ENCODE results near the gene TECPR2.
"Not testable (repeated sequence)": the region's sequence is repeated elsewhere in the genome, so short reads cannot be mapped to it uniquely, and the experiment has no call there.

The TECPR2 gene

GRCh38 chr14:102330806-102331205 is 31.9 kb upstream of the TECPR2 start:
- DNase-seq (ENCODE audit: low read depth) = no peak

DNA sequence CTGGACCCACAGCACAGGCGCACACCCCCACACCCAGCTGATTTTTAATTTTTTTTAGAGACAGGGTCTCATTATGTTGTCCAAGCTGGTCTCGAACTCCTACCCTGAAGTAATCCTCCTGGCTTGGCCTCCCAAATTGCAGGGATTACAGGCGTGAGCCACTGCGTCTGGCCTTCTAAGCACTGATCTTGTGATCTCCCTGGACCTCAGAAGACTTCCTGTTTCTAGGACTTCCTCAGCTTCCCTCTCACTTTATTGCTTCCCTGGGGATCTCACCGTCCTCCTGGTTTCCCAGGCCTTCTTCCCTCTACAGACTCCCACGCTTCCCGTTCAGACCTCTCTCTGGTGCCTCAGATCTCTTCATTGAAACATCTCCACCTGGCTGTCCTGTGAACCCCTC is 29.4 kb upstream of the TECPR2 start:
- DNase-seq (ENCODE audit: low read depth) = no peak

DNA sequence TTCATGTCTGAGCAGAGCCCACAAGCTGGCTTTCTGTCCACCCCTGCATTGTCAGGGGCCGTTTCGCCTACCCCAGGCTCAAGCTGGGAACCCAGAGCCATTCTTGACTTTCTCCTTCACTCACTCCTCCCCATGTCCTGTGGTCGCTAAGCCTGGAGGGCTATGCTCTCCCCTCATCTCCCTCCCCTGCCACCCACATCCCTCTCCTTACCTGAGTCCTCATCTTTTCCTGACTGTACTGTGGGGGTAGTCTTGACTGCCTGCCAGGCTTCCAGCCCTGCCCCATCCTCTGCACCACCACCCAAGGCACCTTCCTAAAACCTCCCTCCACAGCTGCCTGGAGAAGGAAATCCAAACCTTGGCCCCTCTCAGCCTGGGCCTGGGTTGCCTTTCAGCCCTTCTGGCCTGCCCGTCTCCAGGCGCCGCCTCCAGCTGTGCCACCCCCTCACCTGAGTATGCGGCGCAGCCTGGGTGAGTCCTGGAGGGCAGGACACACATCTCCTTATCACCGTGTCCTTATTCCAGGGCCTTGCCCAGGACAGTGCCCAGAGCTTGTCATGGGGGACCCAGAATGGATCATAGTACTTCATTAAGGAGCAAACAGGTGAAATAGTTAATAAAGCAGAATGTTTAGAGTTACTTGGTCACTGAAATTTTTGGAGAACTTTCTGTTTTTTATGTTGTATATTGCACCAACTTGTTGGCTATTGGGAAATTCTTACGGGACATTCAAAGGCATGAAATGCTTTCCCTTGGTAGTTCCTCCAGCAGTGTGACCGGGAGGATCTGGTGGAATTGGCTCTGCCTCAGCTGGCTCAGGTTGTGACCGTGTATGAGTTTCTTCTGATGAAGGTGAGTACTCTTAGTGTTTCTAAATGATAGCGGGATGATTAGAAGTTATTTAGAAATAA is 28.7 kb upstream of the TECPR2 start:
- no peak for DNase-seq (ENCODE audit: low read depth)

GRCh38 chr14:102335163-102335562 is 27.6 kb upstream of the TECPR2 start:
- DNase-seq (ENCODE audit: low read depth) = no peak

- DNase-seq (ENCODE audit: low read depth) = no peak
These were observed 24.0 kb upstream of the TECPR2 start for GRCh38 chr14:102338724-102339123.

DNA sequence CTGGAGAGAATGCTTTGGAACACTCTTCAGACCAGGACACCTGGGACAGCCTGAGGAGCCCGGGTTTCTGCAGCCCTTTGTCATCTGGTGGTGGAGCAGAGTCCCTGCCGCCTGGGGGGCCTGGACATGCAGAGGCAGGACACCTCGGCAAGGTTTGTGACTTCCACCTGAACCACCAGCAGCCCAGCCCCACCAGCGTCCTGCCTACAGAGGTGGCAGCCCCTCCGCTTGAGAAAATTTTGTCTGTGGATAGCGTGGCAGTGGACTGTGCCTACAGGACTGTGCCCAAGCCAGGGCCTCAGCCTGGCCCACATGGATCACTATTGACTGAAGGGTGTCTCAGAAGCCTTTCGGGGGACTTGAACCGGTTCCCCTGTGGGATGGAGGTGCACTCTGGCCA is 21.2 kb upstream of the TECPR2 start:
- DNase-seq (ENCODE audit: low read depth) = no peak

DNA sequence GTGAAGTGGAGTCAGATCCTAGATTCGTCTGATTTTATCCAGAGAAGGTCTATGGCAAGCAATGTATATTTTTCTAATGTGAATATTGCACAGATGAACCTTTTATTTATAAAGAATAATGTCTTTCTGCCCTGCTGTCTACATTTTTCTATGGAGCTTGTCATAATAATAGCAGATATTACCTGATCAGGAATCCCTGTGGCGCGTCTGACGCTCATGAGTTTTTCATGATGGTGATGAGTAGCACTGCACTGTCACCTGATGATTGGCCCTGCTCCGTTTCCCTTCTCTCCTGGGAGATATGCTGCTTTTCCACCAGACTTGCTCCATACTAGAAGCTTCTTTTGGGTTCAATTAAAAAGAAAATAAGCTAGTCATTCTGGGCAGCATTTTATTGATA is 20.5 kb upstream of the TECPR2 start:
- no peak for DNase-seq (ENCODE audit: low read depth)

DNA sequence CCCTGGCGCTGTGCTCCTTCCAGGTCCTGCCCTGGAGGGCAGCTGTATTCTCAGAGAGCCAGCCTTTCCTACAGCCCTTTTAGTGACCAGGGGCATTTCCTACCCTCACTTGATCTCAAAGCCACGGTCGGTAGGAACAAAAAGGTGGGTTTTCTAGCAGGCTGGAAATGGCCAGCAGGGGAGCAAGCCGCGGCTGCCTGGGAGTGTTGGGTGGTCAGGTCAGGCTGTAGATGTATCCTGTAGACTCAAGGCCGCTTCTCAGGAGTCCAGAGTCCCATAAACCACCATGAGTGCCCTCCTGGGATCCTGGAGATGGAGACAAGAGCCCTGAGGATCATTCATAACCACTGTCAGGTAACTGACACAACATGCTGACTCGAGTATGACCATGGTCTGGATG is 18.7 kb upstream of the TECPR2 start:
- no peak for DNase-seq (ENCODE audit: low read depth)

GRCh38 chr14:102344485-102344884 is 18.3 kb upstream of the TECPR2 start:
- no peak for DNase-seq (ENCODE audit: low read depth)

- DNase-seq (ENCODE audit: low read depth) = no peak
These were observed 17.5 kb upstream of the TECPR2 start for GRCh38 chr14:102345232-102345631.

- DNase-seq (ENCODE audit: low read depth) = no peak
These were observed 16.1 kb upstream of the TECPR2 start for GRCh38 chr14:102346645-102347044.

GRCh38 chr14:102348376-102348775 is 14.4 kb upstream of the TECPR2 start:
- no peak for DNase-seq (ENCODE audit: low read depth)

GRCh38 chr14:102351023-102351422 is 11.7 kb upstream of the TECPR2 start:
- no peak for DNase-seq (ENCODE audit: low read depth)

DNA sequence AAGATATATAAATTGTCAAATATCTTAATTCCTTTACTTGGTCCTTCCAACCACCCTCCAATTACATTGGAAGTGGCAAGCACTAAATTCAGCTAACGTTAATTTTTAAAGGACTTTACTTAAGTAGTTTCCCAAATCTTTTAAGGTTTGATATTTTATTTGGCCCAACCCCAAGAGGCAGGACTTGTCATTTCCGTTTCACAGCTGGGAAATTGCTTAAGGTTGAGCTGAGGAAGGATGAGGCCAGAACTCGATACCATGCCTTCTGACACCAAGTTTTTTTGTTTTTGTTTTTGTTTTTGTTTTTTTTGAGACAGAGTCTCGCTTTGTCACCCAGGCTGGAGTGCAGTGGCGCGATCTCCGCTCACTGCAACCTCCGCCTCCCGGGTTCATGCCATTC is 11.1 kb upstream of the TECPR2 start:
- not testable (repeated sequence) for DNase-seq (ENCODE audit: low read depth)

GRCh38 chr14:102352213-102352612 is 10.5 kb upstream of the TECPR2 start:
- no peak for DNase-seq (ENCODE audit: low read depth)

GRCh38 chr14:102353126-102353619 is 9.6 kb upstream of the TECPR2 start:
- DNase-seq (ENCODE audit: low read depth) = no peak

- no peak for DNase-seq (ENCODE audit: low read depth)
These were observed 6.5 kb upstream of the TECPR2 start for GRCh38 chr14:102356280-102356679.

DNA sequence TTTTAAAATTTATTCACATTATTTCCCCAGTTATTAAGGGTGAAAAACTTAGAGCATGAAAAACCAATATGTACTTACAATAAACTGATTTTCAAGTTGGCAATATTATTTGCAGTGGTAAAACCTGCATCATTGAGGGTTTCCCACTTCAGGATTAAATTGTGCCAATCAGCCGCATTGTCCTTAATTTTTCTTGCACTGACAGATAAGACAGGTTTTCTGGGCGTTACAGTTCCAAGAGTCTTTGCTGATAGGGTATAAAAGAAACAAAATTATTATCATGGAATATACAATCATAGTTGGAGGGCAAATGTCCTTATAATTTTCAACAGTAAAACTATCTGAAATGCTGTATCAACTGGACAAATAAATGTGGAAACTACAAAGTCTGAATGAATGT is 3.4 kb upstream of the TECPR2 start:
- DNase-seq (ENCODE audit: low read depth) = no peak

- no peak for DNase-seq (ENCODE audit: low read depth)
These were observed 2.4 kb upstream of the TECPR2 start for GRCh38 chr14:102360388-102360787.

DNA sequence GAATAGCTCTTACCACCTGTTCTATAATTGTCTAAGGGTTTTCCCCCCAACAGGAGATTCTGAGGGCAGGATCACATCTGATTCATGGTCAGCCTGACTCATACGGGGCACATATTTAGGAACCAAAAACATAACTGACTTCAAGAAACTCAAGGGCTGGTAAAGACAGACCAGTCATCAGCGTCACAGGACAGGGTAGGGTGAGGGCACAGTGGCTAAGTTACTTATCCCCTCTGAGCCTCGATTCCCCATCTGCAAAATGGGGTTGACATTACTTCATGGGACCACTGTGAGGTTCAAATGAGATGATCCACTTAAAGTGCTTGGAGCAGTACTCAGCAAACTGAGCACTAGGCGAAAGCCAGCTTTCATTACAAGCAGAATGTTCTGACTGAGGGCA is 657 bp upstream of the TECPR2 start:
- peak; percentile 72 for DNase-seq (ENCODE audit: low read depth)

DNA sequence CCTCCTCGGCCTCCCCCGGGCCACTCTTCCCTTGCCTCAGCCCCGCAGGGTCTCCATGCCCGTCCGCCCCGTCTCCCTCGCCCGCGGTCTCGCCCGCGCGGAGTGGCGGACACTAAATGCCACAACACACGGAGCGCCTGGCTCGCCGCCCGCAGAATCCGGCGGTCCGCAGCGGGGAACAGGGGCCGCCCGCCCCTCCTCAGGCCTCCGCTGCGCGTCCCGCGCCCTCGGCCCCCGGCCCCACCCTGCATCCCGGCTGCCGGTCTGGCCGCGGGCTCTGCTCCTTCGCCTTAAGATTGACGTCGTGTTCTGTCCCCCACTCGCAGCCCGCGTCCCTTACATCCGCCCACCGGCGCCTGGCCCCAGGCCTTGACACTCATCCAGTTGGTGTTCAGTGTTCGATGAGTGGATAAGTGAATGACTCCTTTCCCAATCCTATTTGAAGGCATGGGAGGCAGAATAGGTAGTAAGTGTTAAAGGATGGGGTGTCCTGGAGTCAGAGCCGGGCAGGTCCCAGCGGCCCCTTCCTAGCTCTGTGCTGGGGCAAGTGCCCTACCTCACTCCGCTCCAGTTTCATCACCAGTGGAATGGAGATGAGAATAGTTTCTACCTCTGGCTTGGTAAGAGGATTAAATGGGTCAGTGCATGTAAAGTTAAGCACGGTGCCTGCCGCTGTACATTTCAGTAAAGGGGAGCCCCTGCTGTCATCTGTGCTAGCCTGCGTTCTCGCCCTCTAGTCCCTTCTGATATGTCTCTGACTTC is 622 bp downstream of the TECPR2 start:
- peak; percentile 91 for DNase-seq (ENCODE audit: low read depth)

- peak; percentile 32 for DNase-seq (ENCODE audit: low read depth)
These were observed 7.6 kb downstream of the TECPR2 start for GRCh38 chr14:102370305-102370809.

GRCh38 chr14:102371361-102371760 is 8.6 kb downstream of the TECPR2 start:
- peak; percentile 58 for DNase-seq (ENCODE audit: low read depth)

Measured in ELR (cell line).